Thoracic aorta (tissue), 2 donors: ENCODE data around the gene CIP2A. TPM values are rescaled to one million over a fixed set of nuclear protein-coding genes. Genes with fewer than 3 reads are reported as not detected.

Source experiments
- ATAC-seq: fragments of 150-250 bp; one replicate; pipeline ENCODE4 v1.8.0; 2017; ENCODE audit warnings: low read depth; ENCODE audit not compliant: insufficient number of reproducible peaks, low FRiP score
- DNase-seq: peaks from one replicate; pipeline ENCODE4 v3.0.0-alpha.2; 2020; ENCODE audit warnings: low spot score
- H3K27ac ChIP-seq, 2 donors: fragments of 200-600 bp; sonication (generic); 1 replicate in 1 of 2; 2 replicates in 1 of 2; pipeline ENCODE4 v1.5.1; 2016; ENCODE audit warnings: mild to moderate bottlenecking in 2 of 2, moderate library complexity in 2 of 2
- H3K27me3 ChIP-seq: fragments of 200-600 bp; sonication (generic); replicated peaks from 2 replicates; pipeline ENCODE4 v1.6.0; 2016; ENCODE audit warnings: mild to moderate bottlenecking; ENCODE audit not compliant: insufficient read depth
- H3K36me3 ChIP-seq: fragments of 200-600 bp; sonication (generic); one replicate; pipeline ENCODE4 v1.5.1; 2016
- H3K4me1 ChIP-seq, 2 donors: fragments of 200-600 bp; sonication (generic); 1 replicate in 1 of 2; 2 replicates in 1 of 2; pipeline versions ENCODE4 v1.5.1 to v1.6.0; 2016; ENCODE audit warnings: low read depth in 2 of 2, mild to moderate bottlenecking in 1 of 2; ENCODE audit not compliant: control insufficient read depth in 1 of 2
- H3K4me3 ChIP-seq: fragments of 200-600 bp; sonication (generic); 2 replicates; pipeline ENCODE4 v1.5.1; 2016; ENCODE audit warnings: mild to moderate bottlenecking
- H3K9me3 ChIP-seq: fragments of 200-600 bp; sonication (generic); 2 replicates; pipeline ENCODE4 v1.5.1; 2016
- total RNA-seq, 2 donors: library from RNA; depleted of rRNA; stranded (reverse); fragments of >200 nt; gene quantifications; one replicate each; pipeline versions ENCODE4 v1.1.0 to v1.2.3, GENCODE V29; 2016
- TF ChIP-seq, protein P1 (sequence below): fragments of 200-600 bp; sonication (generic); IDR thresholded peaks from one replicate; pipeline ENCODE4 v1.5.1; 2019; ENCODE audit warnings: antibody characterized with exemption

Gene CIP2A
- total RNA-seq, 2 donors from 2014 or later: 1.6 to 5.9 TPM

DNA sequence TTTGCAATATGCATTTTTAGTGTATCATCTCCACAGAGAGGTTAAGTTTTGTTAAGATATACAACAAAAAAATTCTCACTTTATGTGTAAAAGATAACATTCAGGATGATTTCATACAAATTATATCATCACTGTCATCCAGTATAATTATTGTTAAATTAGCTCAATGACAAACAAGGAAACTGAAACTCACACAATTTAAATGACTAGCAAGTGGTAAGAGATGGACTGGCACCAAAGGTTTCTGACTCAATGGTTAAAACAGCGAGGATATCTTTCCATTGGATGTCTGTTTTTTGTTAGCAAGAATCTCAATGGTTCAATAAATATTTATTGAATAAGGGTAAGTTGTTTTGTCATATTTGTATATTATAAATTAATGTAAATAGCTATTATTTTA lies 22.6 kb downstream of the CIP2A start:
- no peak overlapping the region for H3K27ac ChIP-seq

DNA sequence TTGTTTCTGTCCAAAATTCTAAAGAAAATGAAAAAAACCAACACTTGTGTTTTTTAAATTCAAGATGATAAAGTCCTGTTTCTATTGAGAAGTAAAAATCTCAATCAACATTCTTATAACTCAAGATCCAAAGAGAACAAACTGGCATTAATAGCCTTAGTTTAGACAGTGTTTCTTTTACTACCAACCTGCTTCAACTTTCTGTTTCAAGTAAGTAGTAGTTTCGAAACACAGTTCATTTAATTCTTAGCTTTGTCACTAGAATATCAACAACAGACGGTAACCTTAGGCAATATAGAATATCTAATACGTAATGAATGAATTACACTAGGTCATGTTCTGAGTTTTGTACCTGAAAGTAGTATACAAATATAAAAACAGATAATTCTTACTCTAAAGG lies 23.7 kb downstream of the CIP2A start:
- no peaks in the 10 kb centered on the region for H3K36me3 ChIP-seq
- no peaks in the 10 kb centered on the region for H3K27me3 ChIP-seq
- no peak overlapping the region for H3K4me3 ChIP-seq
- H3K9me3 ChIP-seq: no peaks in the 10 kb centered on the region
- DNase-seq (no peak), ATAC-seq (no peak)
- H3K4me1 ChIP-seq: peaks cover 0 to 7% of the 10 kb centered on the region in 2 donors
- TF ChIP-seq, protein P1, sequence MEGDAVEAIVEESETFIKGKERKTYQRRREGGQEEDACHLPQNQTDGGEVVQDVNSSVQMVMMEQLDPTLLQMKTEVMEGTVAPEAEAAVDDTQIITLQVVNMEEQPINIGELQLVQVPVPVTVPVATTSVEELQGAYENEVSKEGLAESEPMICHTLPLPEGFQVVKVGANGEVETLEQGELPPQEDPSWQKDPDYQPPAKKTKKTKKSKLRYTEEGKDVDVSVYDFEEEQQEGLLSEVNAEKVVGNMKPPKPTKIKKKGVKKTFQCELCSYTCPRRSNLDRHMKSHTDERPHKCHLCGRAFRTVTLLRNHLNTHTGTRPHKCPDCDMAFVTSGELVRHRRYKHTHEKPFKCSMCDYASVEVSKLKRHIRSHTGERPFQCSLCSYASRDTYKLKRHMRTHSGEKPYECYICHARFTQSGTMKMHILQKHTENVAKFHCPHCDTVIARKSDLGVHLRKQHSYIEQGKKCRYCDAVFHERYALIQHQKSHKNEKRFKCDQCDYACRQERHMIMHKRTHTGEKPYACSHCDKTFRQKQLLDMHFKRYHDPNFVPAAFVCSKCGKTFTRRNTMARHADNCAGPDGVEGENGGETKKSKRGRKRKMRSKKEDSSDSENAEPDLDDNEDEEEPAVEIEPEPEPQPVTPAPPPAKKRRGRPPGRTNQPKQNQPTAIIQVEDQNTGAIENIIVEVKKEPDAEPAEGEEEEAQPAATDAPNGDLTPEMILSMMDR: no peak
- H3K27ac ChIP-seq: no peak overlapping the region

More for the DNA sequence above, 22.6 kb downstream of the CIP2A start:
- peaks cover 0 to 7% of the 10 kb centered on the region in 2 donors for H3K4me1 ChIP-seq
- DNase-seq: no peak
- no peaks in the 10 kb centered on the region for H3K36me3 ChIP-seq
- no peaks in the 10 kb centered on the region for H3K27me3 ChIP-seq
- no peaks in the 10 kb centered on the region for H3K9me3 ChIP-seq
- ATAC-seq: no peak
- TF ChIP-seq, protein P1: no peak
- no peak overlapping the region for H3K4me3 ChIP-seq

DNA sequence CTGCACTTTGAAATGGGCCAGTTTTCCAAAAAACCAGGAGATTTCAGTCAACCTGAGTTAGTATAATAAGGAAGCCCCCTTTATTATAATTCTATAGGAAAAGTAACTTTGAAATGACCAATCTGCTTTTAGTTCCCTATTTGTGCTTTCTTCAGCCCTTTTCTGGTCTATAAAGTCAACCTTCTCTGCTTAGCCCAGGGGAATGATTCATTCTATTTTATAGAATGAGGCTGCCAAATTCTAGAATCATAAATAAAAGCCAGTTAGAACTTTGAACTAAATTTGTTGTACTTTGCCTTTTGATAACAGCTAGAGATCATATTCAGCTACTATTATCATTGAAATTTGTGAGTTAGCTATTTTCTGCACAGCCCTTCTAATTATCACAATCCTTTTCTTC lies 24.7 kb downstream of the CIP2A start:
- Histone ChIP-seq H3K27me3 (no peaks in the 10 kb centered on the region), H3K36me3 (no peaks in the 10 kb centered on the region), H3K27ac (no peak overlapping the region), H3K4me3 (no peak overlapping the region), H3K9me3 (no peaks in the 10 kb centered on the region), H3K4me1 (peaks cover 0 to 7% of the 10 kb centered on the region in 2 donors)
- no peak for DNase-seq
- TF ChIP-seq, protein P1: no peak
- no peak for ATAC-seq

DNA sequence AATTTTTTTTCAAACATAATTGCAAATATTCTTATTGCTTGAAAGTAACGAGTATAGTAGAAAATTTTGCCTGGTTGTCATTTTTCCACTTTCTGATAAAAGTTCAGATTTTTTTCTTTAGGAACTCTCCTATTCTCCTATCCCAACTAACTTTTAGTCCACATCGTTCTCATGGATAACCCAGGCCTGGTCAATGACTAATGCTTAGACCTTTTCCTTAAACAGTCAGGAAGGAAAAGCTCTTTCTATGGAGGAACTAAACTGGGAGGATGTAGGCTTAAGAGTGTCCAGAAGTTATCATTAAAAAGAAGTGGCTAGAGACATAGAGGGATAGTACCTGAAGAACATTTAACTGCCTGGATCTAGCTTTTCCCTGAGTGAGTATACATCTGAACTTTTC lies 26.7 kb downstream of the CIP2A start:
- ATAC-seq (no peak), DNase-seq (no peak)
- Histone ChIP-seq H3K36me3 (no peaks in the 10 kb centered on the region), H3K27me3 (no peaks in the 10 kb centered on the region), H3K27ac (no peak overlapping the region), H3K4me1 (peaks cover 0 to 7% of the 10 kb centered on the region in 2 donors), H3K9me3 (no peaks in the 10 kb centered on the region), H3K4me3 (no peak overlapping the region)
- TF ChIP-seq, protein P1: no peak

DNA sequence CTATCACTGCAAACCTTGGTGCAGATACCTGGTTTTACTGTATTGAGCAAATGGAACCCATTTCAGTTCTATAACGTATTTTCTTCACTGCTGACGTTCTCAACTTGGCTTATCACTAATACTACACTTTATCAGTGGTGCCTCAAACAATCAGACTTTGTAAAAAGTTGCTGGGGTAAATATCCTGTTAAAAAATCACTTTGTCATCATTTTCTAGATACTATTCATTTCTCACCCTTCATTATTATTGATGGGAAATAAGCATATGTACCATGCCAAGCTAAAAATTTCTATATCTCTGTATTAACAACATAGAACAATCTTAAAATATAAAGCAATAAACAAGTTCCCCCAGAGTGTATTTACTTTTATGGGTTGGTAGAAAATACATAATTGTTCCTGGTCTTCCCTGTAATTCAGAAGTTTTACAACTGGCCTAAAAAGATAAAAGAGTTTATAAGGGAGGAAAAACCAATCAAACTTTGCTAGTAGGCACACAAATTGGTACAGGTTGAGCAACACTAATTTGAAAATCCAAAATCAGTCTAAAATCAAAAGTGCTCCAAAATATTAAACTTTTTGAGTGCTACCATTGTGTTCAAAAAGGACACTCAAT lies 33.2 kb downstream of the CIP2A start:
- DNase-seq (no peak), ATAC-seq (no peak)
- no peaks in the 10 kb centered on the region for H3K27me3 ChIP-seq
- no peaks in the 10 kb centered on the region for H3K9me3 ChIP-seq
- H3K27ac ChIP-seq: no peak overlapping the region
- peaks cover 3 to 7% of the 10 kb centered on the region in 2 donors for H3K4me1 ChIP-seq
- H3K36me3 ChIP-seq: no peaks in the 10 kb centered on the region
- TF ChIP-seq, protein P1: no peak
- H3K4me3 ChIP-seq: no peak overlapping the region
